Measurements from ENCODE around the gene PAMR1.
A peak's percentile ranks its signal among the peaks of the same experiment; 100 is the strongest.

PAMR1 gene, protein sequence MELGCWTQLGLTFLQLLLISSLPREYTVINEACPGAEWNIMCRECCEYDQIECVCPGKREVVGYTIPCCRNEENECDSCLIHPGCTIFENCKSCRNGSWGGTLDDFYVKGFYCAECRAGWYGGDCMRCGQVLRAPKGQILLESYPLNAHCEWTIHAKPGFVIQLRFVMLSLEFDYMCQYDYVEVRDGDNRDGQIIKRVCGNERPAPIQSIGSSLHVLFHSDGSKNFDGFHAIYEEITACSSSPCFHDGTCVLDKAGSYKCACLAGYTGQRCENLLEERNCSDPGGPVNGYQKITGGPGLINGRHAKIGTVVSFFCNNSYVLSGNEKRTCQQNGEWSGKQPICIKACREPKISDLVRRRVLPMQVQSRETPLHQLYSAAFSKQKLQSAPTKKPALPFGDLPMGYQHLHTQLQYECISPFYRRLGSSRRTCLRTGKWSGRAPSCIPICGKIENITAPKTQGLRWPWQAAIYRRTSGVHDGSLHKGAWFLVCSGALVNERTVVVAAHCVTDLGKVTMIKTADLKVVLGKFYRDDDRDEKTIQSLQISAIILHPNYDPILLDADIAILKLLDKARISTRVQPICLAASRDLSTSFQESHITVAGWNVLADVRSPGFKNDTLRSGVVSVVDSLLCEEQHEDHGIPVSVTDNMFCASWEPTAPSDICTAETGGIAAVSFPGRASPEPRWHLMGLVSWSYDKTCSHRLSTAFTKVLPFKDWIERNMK

DNA sequence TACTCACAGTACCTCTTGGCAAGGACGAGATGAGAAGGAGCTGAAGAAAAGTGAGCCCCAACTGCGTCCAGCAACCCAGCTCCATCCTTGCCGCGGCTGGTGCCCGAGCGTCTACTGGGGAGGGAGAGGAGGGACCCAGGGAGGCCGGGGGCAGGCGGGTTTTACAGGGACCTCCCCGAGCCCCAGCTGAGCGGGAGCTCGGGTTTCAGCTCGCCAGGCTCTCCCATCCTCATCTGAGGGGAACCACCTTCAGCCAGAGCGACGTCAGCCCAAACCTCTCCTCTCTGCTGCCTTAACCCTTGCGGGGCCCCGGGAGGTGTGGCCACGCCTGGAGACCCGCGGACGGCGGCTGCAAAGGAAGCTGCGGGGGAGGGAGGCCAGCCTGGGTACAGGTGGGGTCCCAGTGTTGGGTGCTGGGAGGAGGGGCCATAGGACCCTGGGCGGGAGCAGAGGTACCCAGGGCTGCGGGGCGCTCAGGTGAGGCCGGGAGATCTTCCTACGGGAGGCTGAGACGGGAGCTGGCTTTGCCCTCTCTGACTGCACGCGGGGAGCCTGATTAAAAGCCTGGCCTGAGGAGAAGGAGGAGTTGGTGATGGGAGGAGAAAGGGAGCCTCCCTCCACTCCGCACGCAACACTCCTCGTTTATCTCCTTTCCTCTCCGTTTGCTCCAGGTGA lies at the start of gene PAMR1:
PAMR1 (minus strand) TSS at position 116 of the 675 bp plus-strand sequence; CDS start at position 85, 31 bp downstream.
- Histone ChIP-seq H3K9ac (ENCODE audit: low read length) (peak within 1 kb of the TSS; percentile 26), H3K9me3 (ENCODE audit: control insufficient read depth, low read depth, low read length) (no peaks in the 10 kb centered on the region), H3K27me3 (ENCODE audit: control insufficient read depth, insufficient read depth, low read length) (peaks cover 34% of the 10 kb centered on the region), H3K27ac (ENCODE audit: low read length) (no peak within 1 kb of the TSS), H3K4me1 (ENCODE audit: control insufficient read depth, low read depth, low read length) (no peaks in the 10 kb centered on the region), H3K36me3 (ENCODE audit: control insufficient read depth, low read depth, low read length) (no peaks in the 10 kb centered on the region), H3K4me3 (ENCODE audit: low read length) (peak within 1 kb of the TSS; percentile 49)

DNA sequence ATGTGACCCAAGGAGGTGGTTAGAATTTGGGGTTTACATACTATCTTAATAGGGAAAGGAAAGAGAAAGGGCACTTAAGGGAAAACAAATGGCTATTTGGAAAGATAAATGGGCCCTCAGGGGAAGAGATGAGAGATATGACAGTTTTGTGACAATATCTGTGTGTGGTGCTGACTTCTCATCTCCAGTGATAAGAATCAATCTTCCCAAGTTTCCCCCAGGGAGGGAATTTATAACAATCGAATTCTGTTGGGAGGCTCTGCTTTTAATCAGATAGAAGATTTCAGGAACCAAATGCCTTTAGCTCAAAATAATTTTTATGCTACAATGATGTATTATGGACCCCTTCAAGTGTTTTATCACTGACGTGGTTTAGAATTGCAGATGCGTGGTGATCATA lies 46.3 kb upstream of the PAMR1 start:
- Histone ChIP-seq H3K27ac (ENCODE audit: low read length) (no peak overlapping the region), H3K9me3 (ENCODE audit: control insufficient read depth, low read depth, low read length) (no peaks in the 10 kb centered on the region), H3K4me3 (ENCODE audit: low read length) (no peak overlapping the region), H3K27me3 (ENCODE audit: control insufficient read depth, insufficient read depth, low read length) (no peaks in the 10 kb centered on the region), H3K4me1 (ENCODE audit: control insufficient read depth, low read depth, low read length) (no peaks in the 10 kb centered on the region), H3K9ac (ENCODE audit: low read length) (no peak overlapping the region), H3K36me3 (ENCODE audit: control insufficient read depth, low read depth, low read length) (no peaks in the 10 kb centered on the region)

DNA sequence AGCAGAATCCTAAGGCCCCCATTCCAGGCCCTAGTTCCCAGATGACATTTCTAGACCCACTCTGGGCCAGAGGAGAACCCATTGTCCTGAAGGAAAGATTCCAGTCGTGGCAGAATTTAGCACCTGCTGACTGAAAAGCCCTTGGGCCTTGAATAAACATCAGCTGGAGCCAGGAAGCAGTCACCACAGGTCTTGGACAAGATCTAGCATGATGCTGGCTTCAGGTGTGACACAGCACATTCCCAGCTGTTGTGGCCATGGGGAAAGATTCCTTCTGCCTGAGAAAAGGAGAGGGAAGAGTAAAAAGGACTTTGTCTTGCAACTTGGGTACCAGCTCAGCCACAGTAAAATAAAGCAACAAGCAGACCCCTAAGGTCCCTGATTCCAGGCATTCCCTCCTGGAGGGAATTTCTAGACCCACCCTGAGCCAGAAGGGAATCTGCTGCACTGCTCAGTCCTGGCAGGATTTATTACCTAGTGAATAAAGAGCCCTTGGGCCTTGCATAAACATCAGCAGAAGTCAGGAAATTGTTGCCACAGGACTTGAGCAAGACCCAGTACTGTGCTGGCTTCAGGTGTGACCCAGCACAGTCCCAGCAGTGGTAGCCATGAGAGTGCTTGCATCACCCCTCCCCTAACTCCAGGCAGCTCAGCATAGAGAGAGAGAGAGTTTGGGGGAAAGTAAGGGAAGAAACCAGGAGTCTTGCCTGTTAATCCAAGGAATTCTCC lies 42.5 kb upstream of the PAMR1 start:
- Histone ChIP-seq H3K27me3 (ENCODE audit: control insufficient read depth, insufficient read depth, low read length) (no peaks in the 10 kb centered on the region), H3K27ac (ENCODE audit: low read length) (no peak overlapping the region), H3K4me1 (ENCODE audit: control insufficient read depth, low read depth, low read length) (no peaks in the 10 kb centered on the region), H3K9me3 (ENCODE audit: control insufficient read depth, low read depth, low read length) (no peaks in the 10 kb centered on the region), H3K9ac (ENCODE audit: low read length) (no peak overlapping the region), H3K4me3 (ENCODE audit: low read length) (no peak overlapping the region), H3K36me3 (ENCODE audit: control insufficient read depth, low read depth, low read length) (no peaks in the 10 kb centered on the region)

DNA sequence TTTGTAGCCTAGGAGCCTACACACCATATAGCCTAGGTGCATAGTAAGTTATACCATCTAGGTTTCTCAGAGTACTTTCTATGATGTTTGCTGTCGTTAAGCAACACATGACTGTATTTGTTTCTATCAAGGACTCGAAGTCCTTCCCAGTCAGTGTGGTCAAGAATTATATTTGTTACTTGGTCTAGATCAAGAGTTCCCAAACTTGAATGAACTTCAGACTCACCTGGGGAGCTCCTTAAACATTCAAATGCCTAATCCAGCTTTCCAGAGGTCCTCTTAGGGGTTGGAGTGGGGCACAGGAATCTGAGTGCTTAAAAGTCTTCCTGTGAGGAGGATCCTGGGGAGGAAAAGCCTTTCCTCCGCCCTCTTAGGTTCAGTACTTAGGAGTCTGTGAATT lies 41.5 kb upstream of the PAMR1 start:
- no peaks in the 10 kb centered on the region for H3K9me3 ChIP-seq (ENCODE audit: control insufficient read depth, low read depth, low read length)

DNA sequence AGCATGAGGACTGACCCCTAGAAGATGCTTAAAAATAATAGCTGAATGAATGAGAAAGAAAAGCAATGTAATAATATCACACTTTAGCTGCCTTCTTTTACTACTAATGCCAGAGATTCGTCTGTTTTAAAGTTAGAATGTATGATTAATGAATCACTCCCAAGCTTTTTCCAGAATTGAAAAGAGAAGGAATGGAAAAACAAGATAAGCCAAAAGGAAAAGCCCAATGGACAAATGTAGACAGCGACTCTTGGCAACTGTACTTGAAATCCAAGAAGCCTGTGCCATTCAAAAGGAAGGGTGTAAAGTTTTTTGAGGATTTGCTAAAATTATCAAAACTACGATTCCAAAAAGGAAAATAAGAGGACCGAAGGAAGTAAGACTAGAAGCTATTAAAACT lies 40.8 kb upstream of the PAMR1 start:
- Histone ChIP-seq H3K36me3 (ENCODE audit: control insufficient read depth, low read depth, low read length) (no peaks in the 10 kb centered on the region), H3K4me1 (ENCODE audit: control insufficient read depth, low read depth, low read length) (no peaks in the 10 kb centered on the region), H3K9me3 (ENCODE audit: control insufficient read depth, low read depth, low read length) (no peaks in the 10 kb centered on the region), H3K4me3 (ENCODE audit: low read length) (no peak overlapping the region), H3K27me3 (ENCODE audit: control insufficient read depth, insufficient read depth, low read length) (no peaks in the 10 kb centered on the region), H3K9ac (ENCODE audit: low read length) (no peak overlapping the region), H3K27ac (ENCODE audit: low read length) (no peak overlapping the region)

More for the DNA sequence above, 41.5 kb upstream of the PAMR1 start:
- Histone ChIP-seq H3K36me3 (ENCODE audit: control insufficient read depth, low read depth, low read length) (no peaks in the 10 kb centered on the region), H3K27ac (ENCODE audit: low read length) (no peak overlapping the region), H3K9ac (ENCODE audit: low read length) (no peak overlapping the region), H3K4me3 (ENCODE audit: low read length) (no peak overlapping the region), H3K4me1 (ENCODE audit: control insufficient read depth, low read depth, low read length) (no peaks in the 10 kb centered on the region), H3K27me3 (ENCODE audit: control insufficient read depth, insufficient read depth, low read length) (no peaks in the 10 kb centered on the region)

DNA sequence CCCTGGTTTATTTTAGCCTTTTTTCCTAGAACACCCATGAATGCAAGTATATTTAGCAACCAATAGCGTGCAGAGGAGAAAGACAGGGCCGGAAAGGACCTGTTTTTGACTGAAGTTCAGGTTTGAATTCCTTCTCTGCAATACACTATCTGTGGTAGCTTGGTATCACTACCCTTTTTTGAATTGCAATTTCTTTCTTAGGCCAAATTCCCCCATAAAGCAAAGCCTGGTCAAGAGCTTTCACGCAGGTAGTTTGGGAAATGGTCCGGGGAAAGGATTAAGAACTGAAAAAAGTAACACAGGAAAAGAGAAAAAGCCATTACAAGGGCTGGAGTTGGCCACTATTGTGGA lies 38.8 kb upstream of the PAMR1 start:
- H3K36me3 ChIP-seq (ENCODE audit: control insufficient read depth, low read depth, low read length) = no peaks in the 10 kb centered on the region
- no peak overlapping the region for H3K27ac ChIP-seq (ENCODE audit: low read length)
- no peak overlapping the region for H3K4me3 ChIP-seq (ENCODE audit: low read length)
- H3K27me3 ChIP-seq (ENCODE audit: control insufficient read depth, insufficient read depth, low read length) = no peaks in the 10 kb centered on the region
- H3K4me1 ChIP-seq (ENCODE audit: control insufficient read depth, low read depth, low read length) = no peaks in the 10 kb centered on the region
- H3K9me3 ChIP-seq (ENCODE audit: control insufficient read depth, low read depth, low read length) = no peaks in the 10 kb centered on the region
- no peak overlapping the region for H3K9ac ChIP-seq (ENCODE audit: low read length)

DNA sequence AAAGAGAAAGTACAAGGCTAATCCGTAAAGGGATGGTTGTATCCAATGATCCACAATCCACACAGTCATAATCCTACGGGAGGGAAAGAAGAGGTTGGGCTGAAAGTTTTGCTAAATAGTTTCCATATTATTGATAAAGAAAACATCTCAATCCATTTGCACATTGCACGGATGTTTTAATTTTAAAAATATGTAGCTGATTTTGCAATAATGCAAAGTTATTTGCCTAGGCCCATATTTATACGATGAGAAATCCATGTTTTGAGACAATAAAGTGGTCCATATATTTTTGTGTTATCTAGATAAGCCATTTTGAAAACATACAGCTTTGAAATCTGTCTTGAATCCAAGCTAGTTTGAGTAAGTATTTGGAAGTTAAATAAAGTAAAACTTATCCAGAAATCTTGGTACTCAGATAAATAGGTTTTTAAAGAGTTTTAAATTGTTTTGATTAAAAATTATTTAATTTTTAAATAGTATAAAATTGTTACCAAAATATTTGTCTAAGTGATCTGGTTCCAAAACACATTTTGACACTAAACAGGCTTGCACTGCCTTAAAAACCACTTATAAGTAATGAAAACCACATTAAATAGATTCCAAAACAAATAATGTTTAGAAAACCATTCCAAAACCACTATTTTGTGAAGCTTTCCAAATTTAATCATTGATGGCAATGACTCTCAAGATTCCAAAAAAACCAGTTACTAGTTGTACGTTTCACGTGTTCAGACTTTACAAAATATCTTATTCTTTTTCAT lies 38.2 kb upstream of the PAMR1 start:
- Histone ChIP-seq H3K9me3 (ENCODE audit: control insufficient read depth, low read depth, low read length) (no peaks in the 10 kb centered on the region), H3K36me3 (ENCODE audit: control insufficient read depth, low read depth, low read length) (no peaks in the 10 kb centered on the region), H3K27ac (ENCODE audit: low read length) (no peak overlapping the region)

DNA sequence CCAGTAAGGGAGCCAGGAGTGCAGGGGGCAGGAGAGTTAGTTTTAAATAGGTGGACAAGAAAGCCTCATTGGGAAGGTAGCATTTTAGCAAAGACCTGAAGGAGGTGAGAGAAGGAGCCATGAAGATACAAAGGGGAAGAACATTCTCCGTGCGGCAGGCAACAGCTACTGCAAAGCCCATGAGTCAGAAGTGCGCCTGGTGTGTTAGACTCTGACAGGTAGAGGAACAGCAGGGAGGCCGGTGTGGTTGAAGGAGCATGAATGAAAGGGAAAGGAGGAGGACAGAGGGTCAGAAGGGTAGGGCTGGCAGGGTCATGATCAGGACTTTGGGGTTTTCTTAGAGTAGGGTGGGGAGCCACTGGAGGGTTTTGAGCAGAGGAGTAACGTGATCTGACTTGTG lies 34.5 kb upstream of the PAMR1 start:
- H3K9me3 ChIP-seq (ENCODE audit: control insufficient read depth, low read depth, low read length) = no peaks in the 10 kb centered on the region
- no peak overlapping the region for H3K27ac ChIP-seq (ENCODE audit: low read length)
- no peaks in the 10 kb centered on the region for H3K27me3 ChIP-seq (ENCODE audit: control insufficient read depth, insufficient read depth, low read length)
- H3K4me1 ChIP-seq (ENCODE audit: control insufficient read depth, low read depth, low read length) = no peaks in the 10 kb centered on the region
- no peaks in the 10 kb centered on the region for H3K36me3 ChIP-seq (ENCODE audit: control insufficient read depth, low read depth, low read length)
- H3K4me3 ChIP-seq (ENCODE audit: low read length) = no peak overlapping the region
- H3K9ac ChIP-seq (ENCODE audit: low read length) = no peak overlapping the region

More for the DNA sequence above, 38.2 kb upstream of the PAMR1 start:
- Histone ChIP-seq H3K27me3 (ENCODE audit: control insufficient read depth, insufficient read depth, low read length) (no peaks in the 10 kb centered on the region), H3K4me3 (ENCODE audit: low read length) (no peak overlapping the region), H3K4me1 (ENCODE audit: control insufficient read depth, low read depth, low read length) (no peaks in the 10 kb centered on the region), H3K9ac (ENCODE audit: low read length) (no peak overlapping the region)

DNA sequence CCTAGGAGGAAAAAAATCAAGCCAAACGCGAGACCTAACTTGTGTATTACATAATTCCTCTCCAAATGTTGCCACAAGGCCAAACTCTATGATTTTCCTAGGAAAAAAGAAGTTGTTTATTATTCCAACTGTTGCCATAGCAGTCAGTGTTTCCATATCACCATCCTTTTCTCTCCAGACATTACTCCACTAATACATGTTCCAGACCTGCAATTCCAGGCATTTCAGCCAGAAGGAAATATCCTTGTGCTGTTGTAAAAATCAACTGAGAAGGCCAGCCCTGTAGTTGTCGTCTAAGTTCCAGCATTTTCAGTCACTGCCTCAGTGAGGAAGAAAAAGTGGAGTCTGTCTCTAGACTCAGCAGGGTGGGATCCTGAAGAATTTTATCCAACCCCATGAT lies 33.1 kb upstream of the PAMR1 start:
- Histone ChIP-seq H3K9me3 (ENCODE audit: control insufficient read depth, low read depth, low read length) (no peaks in the 10 kb centered on the region), H3K36me3 (ENCODE audit: control insufficient read depth, low read depth, low read length) (no peaks in the 10 kb centered on the region), H3K4me3 (ENCODE audit: low read length) (no peak overlapping the region), H3K9ac (ENCODE audit: low read length) (no peak overlapping the region), H3K4me1 (ENCODE audit: control insufficient read depth, low read depth, low read length) (peaks cover 5% of the 10 kb centered on the region), H3K27ac (ENCODE audit: low read length) (no peak overlapping the region), H3K27me3 (ENCODE audit: control insufficient read depth, insufficient read depth, low read length) (no peaks in the 10 kb centered on the region)

DNA sequence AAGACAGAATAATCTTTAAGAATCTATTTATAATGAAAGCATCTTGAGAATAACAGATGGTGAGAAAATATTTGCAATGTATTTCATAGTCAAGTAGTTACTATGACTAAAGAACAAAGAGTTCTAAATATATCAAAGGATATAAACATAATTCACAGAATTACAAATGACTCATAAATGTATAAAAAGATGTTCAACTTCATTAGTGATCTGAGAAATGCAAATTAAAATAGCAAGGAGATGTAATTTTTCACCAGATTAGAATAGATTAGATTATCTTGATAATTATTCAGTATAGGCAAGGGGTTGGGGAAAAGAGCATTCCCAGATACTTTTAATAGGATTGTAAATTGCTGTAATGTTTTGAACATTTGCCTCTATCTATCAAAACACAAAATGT lies 30.1 kb upstream of the PAMR1 start:
- Histone ChIP-seq H3K27me3 (ENCODE audit: control insufficient read depth, insufficient read depth, low read length) (no peaks in the 10 kb centered on the region), H3K9me3 (ENCODE audit: control insufficient read depth, low read depth, low read length) (no peaks in the 10 kb centered on the region), H3K4me1 (ENCODE audit: control insufficient read depth, low read depth, low read length) (peaks cover 5% of the 10 kb centered on the region), H3K4me3 (ENCODE audit: low read length) (no peak overlapping the region), H3K9ac (ENCODE audit: low read length) (no peak overlapping the region), H3K27ac (ENCODE audit: low read length) (no peak overlapping the region), H3K36me3 (ENCODE audit: control insufficient read depth, low read depth, low read length) (no peaks in the 10 kb centered on the region)
